Measurements from ENCODE around the gene HDAC9.

DNA sequence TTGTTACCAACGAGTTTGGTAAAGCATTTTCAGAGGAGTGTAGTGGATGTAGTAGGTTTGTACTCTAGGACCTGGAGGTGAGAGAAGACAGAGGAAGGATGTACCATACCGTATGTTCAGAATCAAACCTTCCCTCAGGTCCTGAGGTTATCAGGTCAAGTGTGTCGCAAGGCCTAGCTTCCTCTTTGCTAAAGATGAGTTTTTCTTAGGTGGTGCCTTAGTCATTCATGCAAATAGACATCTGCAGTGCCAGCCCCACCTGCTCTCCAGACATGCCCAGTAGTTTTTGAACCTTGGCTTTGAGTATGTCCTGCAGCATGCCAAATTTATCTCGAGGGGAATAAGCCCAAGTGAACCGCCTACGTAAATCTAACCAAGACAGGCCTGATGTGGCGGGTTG is 71.3 kb downstream of the HDAC9 start:
- no peak for TF ChIP-seq EZH2 (IDR thresholded peaks at IDR 0.05; ENCODE audit: borderline replicate concordance, low read depth, low read length, poor library complexity, severe bottlenecking)
- TF ChIP-seq, protein P1, sequence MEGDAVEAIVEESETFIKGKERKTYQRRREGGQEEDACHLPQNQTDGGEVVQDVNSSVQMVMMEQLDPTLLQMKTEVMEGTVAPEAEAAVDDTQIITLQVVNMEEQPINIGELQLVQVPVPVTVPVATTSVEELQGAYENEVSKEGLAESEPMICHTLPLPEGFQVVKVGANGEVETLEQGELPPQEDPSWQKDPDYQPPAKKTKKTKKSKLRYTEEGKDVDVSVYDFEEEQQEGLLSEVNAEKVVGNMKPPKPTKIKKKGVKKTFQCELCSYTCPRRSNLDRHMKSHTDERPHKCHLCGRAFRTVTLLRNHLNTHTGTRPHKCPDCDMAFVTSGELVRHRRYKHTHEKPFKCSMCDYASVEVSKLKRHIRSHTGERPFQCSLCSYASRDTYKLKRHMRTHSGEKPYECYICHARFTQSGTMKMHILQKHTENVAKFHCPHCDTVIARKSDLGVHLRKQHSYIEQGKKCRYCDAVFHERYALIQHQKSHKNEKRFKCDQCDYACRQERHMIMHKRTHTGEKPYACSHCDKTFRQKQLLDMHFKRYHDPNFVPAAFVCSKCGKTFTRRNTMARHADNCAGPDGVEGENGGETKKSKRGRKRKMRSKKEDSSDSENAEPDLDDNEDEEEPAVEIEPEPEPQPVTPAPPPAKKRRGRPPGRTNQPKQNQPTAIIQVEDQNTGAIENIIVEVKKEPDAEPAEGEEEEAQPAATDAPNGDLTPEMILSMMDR (conservative IDR thresholded peaks at IDR 0.05; ENCODE audit: low read depth, low read length), result no peak
